ENCODE results near the gene SDSL.

The SDSL gene

DNA sequence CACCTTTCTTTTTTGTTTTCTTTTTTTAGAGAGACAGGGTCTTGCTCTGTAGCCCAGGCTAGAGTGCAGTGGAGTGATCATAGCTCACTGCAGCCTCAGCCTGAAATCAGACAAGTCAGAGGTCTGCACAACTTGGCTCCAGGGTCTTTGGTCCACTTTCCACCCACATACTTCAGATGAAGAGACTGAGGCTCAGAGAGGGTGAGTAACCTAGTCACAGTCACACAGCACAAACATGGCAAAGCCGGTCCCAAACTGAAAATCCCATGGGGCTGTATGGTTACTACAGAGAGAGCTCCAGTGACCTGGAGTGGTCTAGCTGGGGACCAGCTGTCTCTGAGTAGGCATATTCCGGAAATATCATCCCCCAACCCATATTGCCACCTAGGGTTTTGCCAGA is 30.3 kb downstream of the SDSL start:
- no CpG with 5 or more reads among the region's 2 CpGs for WGBS, 2 experiments (ENCODE audit: insufficient coverage in 2 of 2)

GRCh38 chr12:113453330-113453729 is 31.1 kb downstream of the SDSL start:
- no peaks in the 10 kb centered on the region for H3K36me3 ChIP-seq (ENCODE audit: control insufficient read depth, insufficient read depth, low read length)
- H3K9me3 ChIP-seq (ENCODE audit: control insufficient read depth, low read length) = no peaks in the 10 kb centered on the region
- no peak overlapping the region for H3K27ac ChIP-seq (ENCODE audit: low read depth, low read length, severe bottlenecking)
- 51 to 55% methylated on average over 5 of the region's 6 CpGs for WGBS, 2 experiments (ENCODE audit: insufficient coverage in 2 of 2)
- H3K4me1 ChIP-seq (ENCODE audit: control insufficient read depth, insufficient read depth, low read length, poor library complexity, severe bottlenecking) = no peaks in the 10 kb centered on the region
- H3K4me3 ChIP-seq (ENCODE audit: extremely low read depth, insufficient read depth, low read length, poor library complexity, severe bottlenecking) = no peak overlapping the region

More for the DNA sequence above, 30.3 kb downstream of the SDSL start:
- H3K27ac ChIP-seq (ENCODE audit: low read depth, low read length, severe bottlenecking) = no peak overlapping the region
- H3K4me1 ChIP-seq (ENCODE audit: control insufficient read depth, insufficient read depth, low read length, poor library complexity, severe bottlenecking) = no peaks in the 10 kb centered on the region
- no peaks in the 10 kb centered on the region for H3K9me3 ChIP-seq (ENCODE audit: control insufficient read depth, low read length)
- H3K36me3 ChIP-seq (ENCODE audit: control insufficient read depth, insufficient read depth, low read length) = no peaks in the 10 kb centered on the region
- H3K4me3 ChIP-seq (ENCODE audit: extremely low read depth, insufficient read depth, low read length, poor library complexity, severe bottlenecking) = no peak overlapping the region

DNA sequence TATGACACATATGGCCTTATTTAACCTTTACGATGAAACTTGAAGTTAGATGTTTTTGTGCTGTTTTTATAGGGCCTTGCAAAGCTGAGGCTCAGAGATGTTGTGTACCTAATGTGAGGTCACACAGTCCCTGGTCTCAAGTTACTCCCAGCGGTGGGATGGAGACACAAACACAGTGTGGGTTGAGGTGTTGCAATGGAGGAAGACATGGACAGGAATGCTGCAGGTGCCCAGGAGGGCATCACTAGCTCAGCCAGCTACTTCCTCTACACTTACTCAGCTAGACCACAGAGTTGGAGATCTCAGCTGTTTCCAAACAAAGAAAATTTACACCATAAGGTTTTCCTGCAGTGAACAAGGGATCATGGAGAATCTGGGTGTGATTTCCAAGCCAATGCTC is 34.0 kb downstream of the SDSL start:
- no peaks in the 10 kb centered on the region for H3K36me3 ChIP-seq (ENCODE audit: control insufficient read depth, insufficient read depth, low read length)
- WGBS, 2 experiments (ENCODE audit: insufficient coverage in 2 of 2) = 83% methylated on average over 2 of the region's 2 CpGs; no CpG with 5 or more reads in 1 of the 2 experiments
- H3K9me3 ChIP-seq (ENCODE audit: control insufficient read depth, low read length) = no peaks in the 10 kb centered on the region
- no peak overlapping the region for H3K4me3 ChIP-seq (ENCODE audit: extremely low read depth, insufficient read depth, low read length, poor library complexity, severe bottlenecking)
- H3K27ac ChIP-seq (ENCODE audit: low read depth, low read length, severe bottlenecking) = no peak overlapping the region
- no peaks in the 10 kb centered on the region for H3K4me1 ChIP-seq (ENCODE audit: control insufficient read depth, insufficient read depth, low read length, poor library complexity, severe bottlenecking)

- 74 to 82% methylated on average over 4 of the region's 4 CpGs for WGBS, 2 experiments (ENCODE audit: insufficient coverage in 2 of 2)
- Histone ChIP-seq H3K36me3 (ENCODE audit: control insufficient read depth, insufficient read depth, low read length) (no peaks in the 10 kb centered on the region), H3K4me3 (ENCODE audit: extremely low read depth, insufficient read depth, low read length, poor library complexity, severe bottlenecking) (no peak overlapping the region), H3K27ac (ENCODE audit: low read depth, low read length, severe bottlenecking) (no peak overlapping the region), H3K9me3 (ENCODE audit: control insufficient read depth, low read length) (no peaks in the 10 kb centered on the region), H3K4me1 (ENCODE audit: control insufficient read depth, insufficient read depth, low read length, poor library complexity, severe bottlenecking) (no peaks in the 10 kb centered on the region)
These were observed 34.6 kb downstream of the SDSL start for GRCh38 chr12:113456761-113457160.

GRCh38 chr12:113457185-113457584 is 35.0 kb downstream of the SDSL start:
- 81 to 90% methylated on average over 5 to 8 of the region's 10 CpGs for WGBS, 2 experiments (ENCODE audit: insufficient coverage in 2 of 2)
- Histone ChIP-seq H3K4me1 (ENCODE audit: control insufficient read depth, insufficient read depth, low read length, poor library complexity, severe bottlenecking) (no peaks in the 10 kb centered on the region), H3K27ac (ENCODE audit: low read depth, low read length, severe bottlenecking) (no peak overlapping the region), H3K4me3 (ENCODE audit: extremely low read depth, insufficient read depth, low read length, poor library complexity, severe bottlenecking) (no peak overlapping the region), H3K36me3 (ENCODE audit: control insufficient read depth, insufficient read depth, low read length) (no peaks in the 10 kb centered on the region), H3K9me3 (ENCODE audit: control insufficient read depth, low read length) (no peaks in the 10 kb centered on the region)

DNA sequence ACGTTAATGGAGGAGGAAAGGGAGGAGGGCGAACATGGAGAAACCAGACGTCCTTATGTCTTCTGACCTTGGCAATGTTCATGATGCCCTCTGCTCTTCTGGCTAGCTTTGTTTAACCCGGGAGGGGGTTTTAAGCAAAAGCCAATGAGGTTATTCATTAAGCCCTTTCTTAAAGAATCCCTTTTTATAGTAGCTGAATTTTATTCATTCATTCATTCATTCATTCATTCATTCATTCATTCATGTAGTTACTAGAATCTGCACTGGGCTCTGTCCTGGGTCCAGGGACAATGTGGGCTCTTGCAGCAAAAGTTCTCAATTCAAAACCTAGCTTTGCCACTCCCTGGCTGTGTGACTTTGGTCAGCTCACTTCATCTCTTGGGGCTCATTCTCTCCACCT is 35.5 kb downstream of the SDSL start:
- Histone ChIP-seq H3K36me3 (ENCODE audit: control insufficient read depth, insufficient read depth, low read length) (no peaks in the 10 kb centered on the region), H3K4me3 (ENCODE audit: extremely low read depth, insufficient read depth, low read length, poor library complexity, severe bottlenecking) (no peak overlapping the region), H3K9me3 (ENCODE audit: control insufficient read depth, low read length) (no peaks in the 10 kb centered on the region), H3K27ac (ENCODE audit: low read depth, low read length, severe bottlenecking) (no peak overlapping the region), H3K4me1 (ENCODE audit: control insufficient read depth, insufficient read depth, low read length, poor library complexity, severe bottlenecking) (no peaks in the 10 kb centered on the region)
- 74 to 89% methylated on average over 3 of the region's 4 CpGs for WGBS, 2 experiments (ENCODE audit: insufficient coverage in 2 of 2)

DNA sequence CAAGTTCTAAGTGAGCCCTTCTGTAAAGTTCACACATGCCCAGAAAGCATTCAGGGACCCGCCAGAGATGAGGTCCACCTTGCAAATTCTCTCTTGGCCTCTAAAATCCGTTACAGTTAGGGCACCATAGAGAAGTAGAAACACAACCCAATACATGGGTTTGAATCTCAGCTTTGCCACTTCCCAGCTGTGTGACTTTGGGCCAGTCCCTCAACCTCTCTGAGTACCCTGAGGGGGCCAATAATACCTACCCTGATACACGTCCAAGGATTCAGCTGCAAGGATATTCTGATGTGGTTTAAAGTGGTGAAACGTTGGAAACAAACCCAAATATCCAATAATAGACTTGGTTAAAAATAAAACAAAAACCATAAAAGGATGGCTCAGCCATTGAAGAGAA is 37.8 kb downstream of the SDSL start:
- Histone ChIP-seq H3K27ac (ENCODE audit: low read depth, low read length, severe bottlenecking) (no peak overlapping the region), H3K4me1 (ENCODE audit: control insufficient read depth, insufficient read depth, low read length, poor library complexity, severe bottlenecking) (peaks cover 6% of the 10 kb centered on the region), H3K4me3 (ENCODE audit: extremely low read depth, insufficient read depth, low read length, poor library complexity, severe bottlenecking) (no peak overlapping the region), H3K9me3 (ENCODE audit: control insufficient read depth, low read length) (no peaks in the 10 kb centered on the region), H3K36me3 (ENCODE audit: control insufficient read depth, insufficient read depth, low read length) (no peaks in the 10 kb centered on the region)
- 57 to 70% methylated on average over 2 of the region's 4 CpGs for WGBS, 2 experiments (ENCODE audit: insufficient coverage in 2 of 2)

DNA sequence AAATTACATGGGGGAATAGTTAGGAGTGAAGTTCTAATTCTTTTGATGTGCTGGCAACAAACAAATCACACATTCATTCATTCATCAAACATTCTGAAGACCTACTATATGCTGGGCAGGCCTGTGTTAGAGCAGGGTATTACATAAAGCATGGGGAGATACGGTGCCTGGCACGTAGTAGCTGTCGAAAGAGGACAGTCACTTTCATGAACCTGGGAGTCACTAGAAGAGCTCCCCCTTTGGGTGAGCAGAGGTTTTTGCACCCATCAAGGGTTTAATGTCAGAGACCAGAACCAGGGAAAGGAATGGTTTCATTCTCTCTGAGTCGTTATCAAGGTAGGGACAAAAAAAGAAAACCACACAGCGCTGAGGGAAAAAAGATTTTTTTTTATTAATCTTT is 39.5 kb downstream of the SDSL start:
- Histone ChIP-seq H3K9me3 (ENCODE audit: control insufficient read depth, low read length) (no peaks in the 10 kb centered on the region), H3K27ac (ENCODE audit: low read depth, low read length, severe bottlenecking) (no peak overlapping the region), H3K4me3 (ENCODE audit: extremely low read depth, insufficient read depth, low read length, poor library complexity, severe bottlenecking) (no peak overlapping the region), H3K36me3 (ENCODE audit: control insufficient read depth, insufficient read depth, low read length) (no peaks in the 10 kb centered on the region), H3K4me1 (ENCODE audit: control insufficient read depth, insufficient read depth, low read length, poor library complexity, severe bottlenecking) (peaks cover 6% of the 10 kb centered on the region)
- 19 to 29% methylated on average over 3 to 4 of the region's 5 CpGs for WGBS, 2 experiments (ENCODE audit: insufficient coverage in 2 of 2)

- H3K36me3 ChIP-seq (ENCODE audit: control insufficient read depth, insufficient read depth, low read length) = no peaks in the 10 kb centered on the region
- WGBS, 2 experiments (ENCODE audit: insufficient coverage in 2 of 2) = 4 to 9% methylated on average over 14 to 19 of the region's 25 CpGs
- H3K4me1 ChIP-seq (ENCODE audit: control insufficient read depth, insufficient read depth, low read length, poor library complexity, severe bottlenecking) = peaks cover 6% of the 10 kb centered on the region
- H3K9me3 ChIP-seq (ENCODE audit: control insufficient read depth, low read length) = no peaks in the 10 kb centered on the region
- H3K27ac ChIP-seq (ENCODE audit: low read depth, low read length, severe bottlenecking) = no peak overlapping the region
- H3K4me3 ChIP-seq (ENCODE audit: extremely low read depth, insufficient read depth, low read length, poor library complexity, severe bottlenecking) = peak overlapping the region; percentile 5
These were observed 40.1 kb downstream of the SDSL start for GRCh38 chr12:113462117-113462774.

DNA sequence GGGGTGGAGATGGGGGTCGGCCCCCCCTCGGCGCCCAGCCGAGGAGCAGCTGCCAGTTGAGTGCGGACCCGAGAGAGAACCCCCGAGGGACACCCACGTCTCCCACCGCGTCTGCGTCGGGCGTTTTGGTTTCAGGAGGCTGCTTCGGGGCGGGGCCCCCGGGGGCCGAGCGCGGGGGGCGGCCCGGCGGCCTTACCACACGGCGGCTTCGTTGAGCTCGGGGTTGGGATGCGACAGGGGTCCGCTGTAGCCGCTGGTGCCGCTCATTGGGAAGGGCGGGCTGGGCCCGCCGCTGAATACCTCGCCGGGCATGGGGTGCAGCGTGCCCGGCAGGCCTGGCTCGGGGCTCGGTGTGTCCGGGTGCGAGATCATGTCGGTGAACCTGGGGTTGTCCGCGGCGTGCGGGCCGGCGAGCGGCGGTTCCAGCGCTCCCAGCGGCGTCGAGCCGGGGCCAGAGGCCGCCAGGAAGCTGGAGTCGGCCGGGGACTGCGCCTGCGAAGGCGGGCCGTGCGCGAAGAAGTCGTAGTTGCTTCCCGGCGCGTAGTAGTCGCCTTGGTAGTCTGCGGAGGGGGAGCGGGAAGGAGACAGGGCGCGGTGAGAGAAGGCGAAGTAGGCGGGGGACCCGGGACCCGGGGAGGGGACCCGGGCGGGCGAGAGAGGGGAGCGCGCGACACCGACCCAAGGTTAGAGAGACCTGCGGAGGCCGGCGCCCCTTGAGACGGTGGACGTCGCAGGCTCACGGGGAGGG is 41.0 kb downstream of the SDSL start:
- WGBS, 2 experiments (ENCODE audit: insufficient coverage in 2 of 2) = 1 to 2% methylated on average over 69 to 73 of the region's 91 CpGs
- Histone ChIP-seq H3K9me3 (ENCODE audit: control insufficient read depth, low read length) (no peaks in the 10 kb centered on the region), H3K4me1 (ENCODE audit: control insufficient read depth, insufficient read depth, low read length, poor library complexity, severe bottlenecking) (peaks cover 13% of the 10 kb centered on the region), H3K4me3 (ENCODE audit: extremely low read depth, insufficient read depth, low read length, poor library complexity, severe bottlenecking) (no peak overlapping the region), H3K27ac (ENCODE audit: low read depth, low read length, severe bottlenecking) (no peak overlapping the region), H3K36me3 (ENCODE audit: control insufficient read depth, insufficient read depth, low read length) (no peaks in the 10 kb centered on the region)

All from mesodermal cell (in vitro differentiated cells).